ENCODE measurements around the gene RXRG. TPM values are rescaled to one million over a fixed set of nuclear protein-coding genes. Genes with fewer than 3 reads are reported as not detected.

RXRG gene
- total and polyA plus RNA-seq, 9 of the 15 experiments (the other 6 are each of a cell fraction or from before 2014, with no cell fraction given), result not detected

DNA sequence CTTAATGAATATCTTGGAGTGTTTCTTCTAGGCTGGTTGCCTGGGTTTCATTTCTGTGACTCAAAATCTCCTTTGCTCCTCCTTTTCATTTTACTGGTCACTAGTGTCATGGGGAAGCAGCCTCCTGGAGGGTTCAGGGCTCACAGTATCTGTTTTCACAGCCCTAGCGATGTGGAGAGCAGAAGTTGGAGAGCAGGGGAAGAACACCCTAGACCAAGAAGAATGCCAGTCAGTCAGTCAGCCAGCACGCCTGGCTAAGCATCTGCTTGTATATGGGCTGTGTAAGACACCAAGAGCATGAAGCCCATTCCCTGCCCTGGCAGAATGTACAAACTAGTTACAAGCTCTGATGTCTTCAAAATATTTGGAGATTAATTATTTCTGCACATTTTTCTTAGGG lies 7.9 kb downstream of the RXRG start:
- in situ Hi-C loops (cut with MboI), result no loop called here
- Histone ChIP-seq H3K4me1 (replicated peaks in 1 of 2; ENCODE audit: control insufficient read depth in 2 of 2, insufficient read depth in 2 of 2, low read length in 2 of 2) (no peaks in the 10 kb centered on the region), H3K79me2 (ENCODE audit: control insufficient read depth, insufficient read depth, low read length) (no peaks in the 10 kb centered on the region), H3K9me1 (ENCODE audit: control insufficient read depth, insufficient read depth, low read length) (no peaks in the 10 kb centered on the region), H2AFZ (ENCODE audit: low read depth, low read length) (no peak overlapping the region), H3K4me2 (ENCODE audit: insufficient read depth, low read length) (no peak overlapping the region), H3K4me3 (no peak overlapping the region), H4K20me1 (replicated peaks; ENCODE audit: control insufficient read depth, insufficient read depth, low read length) (no peaks in the 10 kb centered on the region; the same call in 1 of the 2 replicates), H3K9ac (ENCODE audit: insufficient read depth in 1 of 2, low read depth in 2 of 2, low read length in 2 of 2) (no peak overlapping the region), H3K27me3 (ENCODE audit: control insufficient read depth in 2 of 2, insufficient read depth in 2 of 2, low read length in 2 of 2) (peaks cover 0 to 5% of the 10 kb centered on the region in 2 experiments; a peak in 3 of 5 replicates), H3K27ac (ENCODE audit: extremely low read depth, low read depth, low read length) (no peak overlapping the region), H3K36me3 (ENCODE audit: control insufficient read depth, insufficient read depth, low read length) (no peaks in the 10 kb centered on the region), H3K9me3 (replicated peaks; ENCODE audit: control insufficient read depth, insufficient read depth, low read depth, low read length) (no peaks in the 10 kb centered on the region)
- TF ChIP-seq MCM2 (IDR thresholded peaks at IDR 0.05; ENCODE audit: low read depth) (no peak), PML (IDR thresholded peaks at IDR 0.05; ENCODE audit: low read length) (no peak), VEZF1 (CRISPR knock-in tag; IDR thresholded peaks at IDR 0.05) (no peak), SIX5 (IDR thresholded peaks at IDR 0.05; ENCODE audit: borderline replicate concordance in 1 of 2, insufficient read depth in 1 of 2, low read depth in 1 of 2, low read length in 2 of 2) (no peak), CCAR2 (IDR thresholded peaks at IDR 0.05; ENCODE audit: low read depth, low read length) (no peak), CHCHD3 (CRISPR knock-in tag; IDR thresholded peaks at IDR 0.05) (no peak)
- TF ChIP-seq, protein P1, sequence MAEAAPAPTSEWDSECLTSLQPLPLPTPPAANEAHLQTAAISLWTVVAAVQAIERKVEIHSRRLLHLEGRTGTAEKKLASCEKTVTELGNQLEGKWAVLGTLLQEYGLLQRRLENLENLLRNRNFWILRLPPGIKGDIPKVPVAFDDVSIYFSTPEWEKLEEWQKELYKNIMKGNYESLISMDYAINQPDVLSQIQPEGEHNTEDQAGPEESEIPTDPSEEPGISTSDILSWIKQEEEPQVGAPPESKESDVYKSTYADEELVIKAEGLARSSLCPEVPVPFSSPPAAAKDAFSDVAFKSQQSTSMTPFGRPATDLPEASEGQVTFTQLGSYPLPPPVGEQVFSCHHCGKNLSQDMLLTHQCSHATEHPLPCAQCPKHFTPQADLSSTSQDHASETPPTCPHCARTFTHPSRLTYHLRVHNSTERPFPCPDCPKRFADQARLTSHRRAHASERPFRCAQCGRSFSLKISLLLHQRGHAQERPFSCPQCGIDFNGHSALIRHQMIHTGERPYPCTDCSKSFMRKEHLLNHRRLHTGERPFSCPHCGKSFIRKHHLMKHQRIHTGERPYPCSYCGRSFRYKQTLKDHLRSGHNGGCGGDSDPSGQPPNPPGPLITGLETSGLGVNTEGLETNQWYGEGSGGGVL (CRISPR knock-in tag; IDR thresholded peaks at IDR 0.05), result no peak
- TF ChIP-seq, protein P2, sequence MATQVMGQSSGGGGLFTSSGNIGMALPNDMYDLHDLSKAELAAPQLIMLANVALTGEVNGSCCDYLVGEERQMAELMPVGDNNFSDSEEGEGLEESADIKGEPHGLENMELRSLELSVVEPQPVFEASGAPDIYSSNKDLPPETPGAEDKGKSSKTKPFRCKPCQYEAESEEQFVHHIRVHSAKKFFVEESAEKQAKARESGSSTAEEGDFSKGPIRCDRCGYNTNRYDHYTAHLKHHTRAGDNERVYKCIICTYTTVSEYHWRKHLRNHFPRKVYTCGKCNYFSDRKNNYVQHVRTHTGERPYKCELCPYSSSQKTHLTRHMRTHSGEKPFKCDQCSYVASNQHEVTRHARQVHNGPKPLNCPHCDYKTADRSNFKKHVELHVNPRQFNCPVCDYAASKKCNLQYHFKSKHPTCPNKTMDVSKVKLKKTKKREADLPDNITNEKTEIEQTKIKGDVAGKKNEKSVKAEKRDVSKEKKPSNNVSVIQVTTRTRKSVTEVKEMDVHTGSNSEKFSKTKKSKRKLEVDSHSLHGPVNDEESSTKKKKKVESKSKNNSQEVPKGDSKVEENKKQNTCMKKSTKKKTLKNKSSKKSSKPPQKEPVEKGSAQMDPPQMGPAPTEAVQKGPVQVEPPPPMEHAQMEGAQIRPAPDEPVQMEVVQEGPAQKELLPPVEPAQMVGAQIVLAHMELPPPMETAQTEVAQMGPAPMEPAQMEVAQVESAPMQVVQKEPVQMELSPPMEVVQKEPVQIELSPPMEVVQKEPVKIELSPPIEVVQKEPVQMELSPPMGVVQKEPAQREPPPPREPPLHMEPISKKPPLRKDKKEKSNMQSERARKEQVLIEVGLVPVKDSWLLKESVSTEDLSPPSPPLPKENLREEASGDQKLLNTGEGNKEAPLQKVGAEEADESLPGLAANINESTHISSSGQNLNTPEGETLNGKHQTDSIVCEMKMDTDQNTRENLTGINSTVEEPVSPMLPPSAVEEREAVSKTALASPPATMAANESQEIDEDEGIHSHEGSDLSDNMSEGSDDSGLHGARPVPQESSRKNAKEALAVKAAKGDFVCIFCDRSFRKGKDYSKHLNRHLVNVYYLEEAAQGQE (IDR thresholded peaks at IDR 0.05; ENCODE audit: borderline replicate concordance), result no peak
- TF ChIP-seq, protein P2 (CRISPR knock-in tag; IDR thresholded peaks at IDR 0.05; ENCODE audit: low read depth), result no peak
- intact Hi-C loops (cut with micrococcal nuclease), result no loop called here
- CTCF ChIA-PET (ENCODE audit: low intra/inter-chr PET ratio), result no interaction called here
- no peak for ATAC-seq
- BruUV-seq (replicated peaks), result no TSS peak
- POLR2A ChIA-PET, result no interaction called here
- no peak for DNase-seq (ENCODE audit: extremely low read depth in 1 of 4, low spot score in 3 of 4)
- 0% methylated on average over 2 of the region's 2 CpGs for WGBS (ENCODE audit: insufficient coverage, low coverage, missing lambda C conversion rate)
- no peak for FAIRE-seq
